Esophagus muscularis mucosa (tissue), 3 donors: ENCODE measurements around the gene TJAP1.

Experiments used
- CTCF ChIP-seq, 3 experiments: fragments of 200-600 bp in 2 of 3; fragments of 450-650 bp in 1 of 3; sonication (generic) in 2 of 3; IDR thresholded peaks; one replicate each; pipeline ENCODE4 v1.5.1; 2017 to 2019; ENCODE audit warnings: antibody characterized with exemption in 3 of 3, mild to moderate bottlenecking in 2 of 3, moderate library complexity in 1 of 3
- POLR2A ChIP-seq: fragments of 450-650 bp; IDR thresholded peaks from one replicate; pipeline ENCODE4 v1.6.1; 2017; ENCODE audit warnings: antibody characterized with exemption, moderate library complexity, mild to moderate bottlenecking, low read depth

GRCh38 chr6:43489277-43490072 lies 12.1 kb downstream of the TJAP1 start:
- no peak for TF ChIP-seq CTCF (IDR thresholded peaks at IDR 0.05)
- no peak for TF ChIP-seq POLR2A
